Measurements from ENCODE around the gene ARMH4. TPM values are rescaled to one million over a fixed set of nuclear protein-coding genes. Genes with fewer than 3 reads are reported as not detected.

ARMH4 gene
- total and polyA plus RNA-seq, 7 donors = 0.60 to 6.6 (median 1.7) TPM; not detected in 1

- WGBS, 2 donors = 95 to 98% methylated on average over 1 of the region's 1 CpG
- Histone ChIP-seq H3K36me3 (no peaks in the 10 kb centered on the region), H3K4me1 (no peaks in the 10 kb centered on the region), H3K9me3 (no peaks in the 10 kb centered on the region), H3K27ac (no peak overlapping the region), H3K27me3 (no peaks in the 10 kb centered on the region), H3K4me3 (no peak overlapping the region)
- no peak for DNase-seq
- TF ChIP-seq EP300 (IDR thresholded peaks at IDR 0.05) = no peak
- intact Hi-C loops (cut with DNase I) = loop anchor here (1.0 to 5.0 kb wide), 2 partner anchors 59 to 289 kb away; partner anchors contain the start of gene TOMM20L
Measured at GRCh38 chr14:58108717-58109116, 43.3 kb downstream of the ARMH4 start.

- intact Hi-C loops (cut with DNase I) = loop anchor here (1.0 to 5.0 kb wide), 2 partner anchors 59 to 289 kb away; partner anchors contain the start of gene TOMM20L
- H3K36me3 ChIP-seq = no peaks in the 10 kb centered on the region
- no peaks in the 10 kb centered on the region for H3K9me3 ChIP-seq
- whole genome bisulfite sequencing, 2 donors = 22 to 26% methylated on average over 4 of the region's 4 CpGs
- TF ChIP-seq POLR2A (IDR thresholded peaks at IDR 0.05) (no peak), POLR2AphosphoS5 (IDR thresholded peaks at IDR 0.05) (no peak)
- TF ChIP-seq, protein P1, sequence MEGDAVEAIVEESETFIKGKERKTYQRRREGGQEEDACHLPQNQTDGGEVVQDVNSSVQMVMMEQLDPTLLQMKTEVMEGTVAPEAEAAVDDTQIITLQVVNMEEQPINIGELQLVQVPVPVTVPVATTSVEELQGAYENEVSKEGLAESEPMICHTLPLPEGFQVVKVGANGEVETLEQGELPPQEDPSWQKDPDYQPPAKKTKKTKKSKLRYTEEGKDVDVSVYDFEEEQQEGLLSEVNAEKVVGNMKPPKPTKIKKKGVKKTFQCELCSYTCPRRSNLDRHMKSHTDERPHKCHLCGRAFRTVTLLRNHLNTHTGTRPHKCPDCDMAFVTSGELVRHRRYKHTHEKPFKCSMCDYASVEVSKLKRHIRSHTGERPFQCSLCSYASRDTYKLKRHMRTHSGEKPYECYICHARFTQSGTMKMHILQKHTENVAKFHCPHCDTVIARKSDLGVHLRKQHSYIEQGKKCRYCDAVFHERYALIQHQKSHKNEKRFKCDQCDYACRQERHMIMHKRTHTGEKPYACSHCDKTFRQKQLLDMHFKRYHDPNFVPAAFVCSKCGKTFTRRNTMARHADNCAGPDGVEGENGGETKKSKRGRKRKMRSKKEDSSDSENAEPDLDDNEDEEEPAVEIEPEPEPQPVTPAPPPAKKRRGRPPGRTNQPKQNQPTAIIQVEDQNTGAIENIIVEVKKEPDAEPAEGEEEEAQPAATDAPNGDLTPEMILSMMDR (IDR thresholded peaks at IDR 0.05) = peak; percentile 24 to 74 (median 54)
- H3K27me3 ChIP-seq = no peaks in the 10 kb centered on the region
- H3K4me1 ChIP-seq = no peaks in the 10 kb centered on the region
- H3K4me3 ChIP-seq = no peak overlapping the region
- no peak for DNase-seq
- H3K27ac ChIP-seq = no peak overlapping the region
Measured at GRCh38 chr14:58107947-58108552, 44.0 kb downstream of the ARMH4 start.

- no peak for DNase-seq
- Histone ChIP-seq H3K4me1 (no peaks in the 10 kb centered on the region), H3K4me3 (no peak overlapping the region), H3K27me3 (no peaks in the 10 kb centered on the region), H3K27ac (no peak overlapping the region), H3K9me3 (no peaks in the 10 kb centered on the region), H3K36me3 (no peaks in the 10 kb centered on the region)
- TF ChIP-seq POLR2AphosphoS5 (IDR thresholded peaks at IDR 0.05) (no peak), EP300 (IDR thresholded peaks at IDR 0.05) (no peak), POLR2A (IDR thresholded peaks at IDR 0.05) (no peak)
- TF ChIP-seq, protein P1 (IDR thresholded peaks at IDR 0.05) = no peak
- WGBS, 2 donors = 38 to 65% methylated on average over 1 of the region's 1 CpG
- intact Hi-C loops (cut with DNase I) = loop anchor here (5.0 kb wide), 1 partner anchor 290 kb away; the partner anchor contains the start of gene TOMM20L
Measured at GRCh38 chr14:58107041-58107440, 45.0 kb downstream of the ARMH4 start.

GRCh38 chr14:58106446-58106845 lies 45.6 kb downstream of the ARMH4 start:
- Histone ChIP-seq H3K9me3 (no peaks in the 10 kb centered on the region), H3K27ac (no peak overlapping the region), H3K36me3 (no peaks in the 10 kb centered on the region), H3K27me3 (no peaks in the 10 kb centered on the region), H3K4me1 (no peaks in the 10 kb centered on the region), H3K4me3 (no peak overlapping the region)
- TF ChIP-seq POLR2AphosphoS5 (IDR thresholded peaks at IDR 0.05) = no peak
- TF ChIP-seq, protein P1 (IDR thresholded peaks at IDR 0.05) = no peak
- TF ChIP-seq POLR2A (IDR thresholded peaks at IDR 0.05) = no peak
- no peak for TF ChIP-seq EP300 (IDR thresholded peaks at IDR 0.05)
- intact Hi-C loops (cut with DNase I) = loop anchor here (5.0 kb wide), 1 partner anchor 291 kb away; the partner anchor contains the start of gene TOMM20L
- DNase-seq = no peak
- 23 to 39% methylated on average over 4 of the region's 4 CpGs for WGBS, 2 donors

DNA sequence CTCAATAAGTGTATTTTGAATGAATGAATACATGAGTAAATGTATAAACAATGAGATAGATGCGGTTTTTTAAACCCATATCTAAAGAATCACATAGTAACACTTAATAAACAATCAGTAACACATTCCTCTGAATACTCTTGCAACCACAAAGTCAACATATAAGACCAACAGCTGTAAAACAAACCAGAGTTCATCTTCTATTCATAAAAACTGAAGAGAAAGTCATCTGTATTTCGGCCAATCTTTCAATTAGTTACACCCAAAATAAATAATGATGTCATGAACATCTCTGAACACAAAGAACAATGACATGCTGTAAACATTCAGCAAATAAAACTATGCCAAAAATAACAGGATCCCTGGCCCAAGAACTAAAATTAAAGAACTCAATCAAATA lies 47.2 kb downstream of the ARMH4 start:
- no peak overlapping the region for H3K4me3 ChIP-seq
- H3K27ac ChIP-seq = no peak overlapping the region
- no peaks in the 10 kb centered on the region for H3K4me1 ChIP-seq
- TF ChIP-seq POLR2AphosphoS5 (IDR thresholded peaks at IDR 0.05) (no peak), POLR2A (IDR thresholded peaks at IDR 0.05) (no peak), EP300 (IDR thresholded peaks at IDR 0.05) (no peak)
- TF ChIP-seq, protein P1 (IDR thresholded peaks at IDR 0.05) = no peak
- intact Hi-C loops (cut with DNase I) = loop anchor here (5.0 kb wide), 1 partner anchor 292 kb away; the partner anchor contains the start of gene TOMM20L
- no peaks in the 10 kb centered on the region for H3K9me3 ChIP-seq
- no peaks in the 10 kb centered on the region for H3K36me3 ChIP-seq
- 25 to 50% methylated on average over 2 of the region's 2 CpGs for WGBS, 2 donors
- H3K27me3 ChIP-seq = no peaks in the 10 kb centered on the region
- no peak for DNase-seq

Data from sigmoid colon (tissue), 7 donors.